Left cardiac atrium (tissue), 4 donors: Measurements from ENCODE around the gene BRSK1. TPM values are rescaled to one million over a fixed set of nuclear protein-coding genes. Genes with fewer than 3 reads are reported as not detected.

Experiments
- ATAC-seq, 2 donors: fragments of 200-7000 bp; cut with Tn5 transposase; one replicate each; pipeline ENCODE4 v1.9.1; 2020; ENCODE audit warnings: mild to moderate bottlenecking in 2 of 2, moderate library complexity in 2 of 2
- DNase-seq: peaks from one replicate; pipeline ENCODE4 v3.0.0-alpha.2; 2020
- intact Hi-C, 2 donors: fragments of 100-400 bp; cut with DNase I; formaldehyde crosslinking; loops; one replicate each; pipeline versions ENCODE4 v1.14.1 to v1.15.1; 2022 to 2023
- total RNA-seq, 2 donors: library from RNA; stranded (reverse); fragmentation: NEBNext Ultra II Directional; extraction: Animal tissue kit (Norgen Biotek cat#: 25700); gene quantifications; one replicate each; pipeline ENCODE4 v1.2.1, GENCODE V29; 2021
- donor health status: DM: no; HTN: yes; CAD: no.
- donor health status: DM: no; HTN: yes; CAD: no; lungs with severe emphysema.
- donor health status: DM: yes; HTN: yes; CAD: no.
- donor health status: Dilated cardiomyopathy.

The BRSK1 gene
- total RNA-seq, 2 donors from 2014 or later = 9.1 to 19.5 TPM

GRCh38 chr19:55252760-55253663 is 30.8 kb upstream of the BRSK1 start:
- ATAC-seq = no peak
- DNase-seq = no peak
- intact Hi-C loops = no loop called here

GRCh38 chr19:55253842-55254624 is 29.8 kb upstream of the BRSK1 start:
- ATAC-seq = no peak
- no peak for DNase-seq
- intact Hi-C loops = no loop called here

GRCh38 chr19:55254625-55254977 is 29.2 kb upstream of the BRSK1 start:
- intact Hi-C loops = no loop called here
- DNase-seq (no peak), ATAC-seq (no peak)

- DNase-seq = no peak
- intact Hi-C loops = no loop called here
- ATAC-seq = no peak
Observed at GRCh38 chr19:55255618-55256423, 28.0 kb upstream of the BRSK1 start.

- intact Hi-C loops = no loop called here
- ATAC-seq (no peak), DNase-seq (no peak)
Observed at GRCh38 chr19:55256562-55257460, 27.0 kb upstream of the BRSK1 start.

GRCh38 chr19:55257461-55258420 is 26.1 kb upstream of the BRSK1 start:
- intact Hi-C loops = no loop called here
- no peak for DNase-seq
- ATAC-seq = no peak

- ATAC-seq = peak; percentile 16 to 23
- DNase-seq = no peak
- intact Hi-C loops = no loop called here
Observed at GRCh38 chr19:55258476-55258827, 25.3 kb upstream of the BRSK1 start.

- intact Hi-C loops = no loop called here
- DNase-seq (peak; percentile 98), ATAC-seq (peak; percentile 96 to 97)
Observed at GRCh38 chr19:55258828-55259539, 24.8 kb upstream of the BRSK1 start, which contains the start of gene PPP6R1. TSS of gene PPP6R1 (minus strand) at chr19:55259017. CDS start at chr19:55247103, 11,914 bp downstream.

GRCh38 chr19:55259540-55260210 is 24.1 kb upstream of the BRSK1 start:
- ATAC-seq (no peak), DNase-seq (peak; percentile 55)
- intact Hi-C loops = loop anchor here in 1 of 2 donors (10.0 kb wide), 1 partner anchor 45 kb away; no protein-coding TSS in a partner anchor

GRCh38 chr19:55261671-55262126 is 22.1 kb upstream of the BRSK1 start:
- intact Hi-C loops = loop anchor here in 1 of 2 donors (10.0 kb wide), 1 partner anchor 47 kb away; no protein-coding TSS in a partner anchor
- ATAC-seq = no peak
- DNase-seq = no peak

GRCh38 chr19:55262359-55262758 is 21.4 kb upstream of the BRSK1 start:
- intact Hi-C loops = loop anchor here in 1 of 2 donors (10.0 kb wide), 1 partner anchor 48 kb away; no protein-coding TSS in a partner anchor
- DNase-seq (no peak), ATAC-seq (no peak)

- ATAC-seq (no peak), DNase-seq (no peak)
- intact Hi-C loops = loop anchor here in 1 of 2 donors (10.0 kb wide), 1 partner anchor 50 kb away; no protein-coding TSS in a partner anchor
Observed at GRCh38 chr19:55264531-55264930, 19.3 kb upstream of the BRSK1 start.

- ATAC-seq = no peak
- no peak for DNase-seq
- intact Hi-C loops = loop anchor here in 1 of 2 donors (10.0 kb wide), 1 partner anchor 50 kb away; no protein-coding TSS in a partner anchor
Observed at GRCh38 chr19:55265173-55265572, 18.6 kb upstream of the BRSK1 start.

- intact Hi-C loops = loop anchor here in 1 of 2 donors (10.0 kb wide), 1 partner anchor 51 kb away; no protein-coding TSS in a partner anchor
- ATAC-seq (no peak), DNase-seq (no peak)
Observed at GRCh38 chr19:55265723-55266386, 17.9 kb upstream of the BRSK1 start.

- ATAC-seq (no peak), DNase-seq (no peak)
- intact Hi-C loops = loop anchor here in 1 of 2 donors (10.0 kb wide), 1 partner anchor 52 kb away; no protein-coding TSS in a partner anchor
Observed at GRCh38 chr19:55266404-55266803, 17.4 kb upstream of the BRSK1 start.
